PC-9 (cell line): ENCODE data around the gene PRKAA2. TPM values are rescaled to one million over a fixed set of nuclear protein-coding genes. Genes with fewer than 3 reads are reported as not detected.

Experiments used
- BruUV-seq: library from RNA; stranded (reverse); fragments of 400-500 nt; replicated peaks from 2 replicates; lab custom pipeline; 2021; lab: Mats Ljungman, UMichigan
- CTCF ChIA-PET: fragments of 300-600 bp; sonication (Branson Sonifier 250); formaldehyde crosslinking; loops from one replicate; lab custom pipeline; 2022; ENCODE audit warnings: antibody characterized with exemption; lab: Charles Lee
- POLR2A ChIA-PET: fragments of 300-600 bp; sonication (Branson Sonifier 250); formaldehyde crosslinking; loops from one replicate; lab custom pipeline; 2022; ENCODE audit warnings: antibody characterized with exemption; ENCODE audit not compliant: unreplicated experiment; lab: Charles Lee
- DNase-seq, 2 experiments: peaks; one replicate each; pipeline versions ENCODE4 v3.0.0 to v3.0.0-alpha.2; 2015 to 2022; ENCODE audit warnings: mixed read lengths in 1 of 2
- H2AFZ ChIP-seq: fragments of 200-600 bp; sonication (generic); 2 replicates; pipeline ENCODE4 v1.8.1; 2017; ENCODE audit warnings: antibody characterized with exemption
- H3F3A ChIP-seq: fragments of 200-600 bp; sonication (generic); 2 replicates; pipeline ENCODE4 v1.8.1; 2017; ENCODE audit warnings: antibody characterized with exemption, mild to moderate bottlenecking, low read depth; ENCODE audit not compliant: insufficient read depth
- H3K27ac ChIP-seq: fragments of 200-600 bp; sonication (generic); 2 replicates; pipeline ENCODE4 v1.6.1; 2016; ENCODE audit warnings: mixed run types
- H3K27me3 ChIP-seq: fragments of 200-600 bp; sonication (generic); 2 replicates; pipeline ENCODE4 v1.6.1; 2016; ENCODE audit warnings: low read depth, mixed run types; ENCODE audit not compliant: insufficient read depth
- H3K36me3 ChIP-seq: fragments of 200-600 bp; sonication (generic); 2 replicates; pipeline ENCODE4 v1.6.1; 2016; ENCODE audit warnings: low read depth, mixed run types
- H3K4me1 ChIP-seq: fragments of 200-600 bp; sonication (generic); replicated peaks from 2 replicates; pipeline ENCODE4 v1.6.1; 2016; ENCODE audit warnings: mixed run types; ENCODE audit not compliant: insufficient read depth
- H3K4me2 ChIP-seq: fragments of 200-600 bp; sonication (generic); 2 replicates; pipeline ENCODE4 v1.6.1; 2017; ENCODE audit warnings: mixed run types
- H3K4me3 ChIP-seq: fragments of 200-600 bp; sonication (generic); 2 replicates; pipeline ENCODE4 v1.6.1; 2016; ENCODE audit warnings: mixed run types
- H3K79me2 ChIP-seq: fragments of 200-600 bp; sonication (generic); 2 replicates; pipeline ENCODE4 v1.6.1; 2017; ENCODE audit warnings: low read depth, mixed run types
- H3K9me2 ChIP-seq: fragments of 200-600 bp; sonication (generic); 2 replicates; pipeline ENCODE4 v1.8.1; 2017; ENCODE audit warnings: mild to moderate bottlenecking; ENCODE audit not compliant: insufficient read depth
- H3K9me3 ChIP-seq: fragments of 200-600 bp; sonication (generic); 2 replicates; pipeline ENCODE4 v1.8.1; 2016; ENCODE audit warnings: low read depth; ENCODE audit not compliant: insufficient read depth
- H4K20me1 ChIP-seq: fragments of 200-600 bp; sonication (generic); 2 replicates; pipeline ENCODE4 v1.8.1; 2017; ENCODE audit not compliant: insufficient read depth
- EZH2 ChIP-seq: fragments of 200-600 bp; sonication (generic); IDR thresholded peaks from 2 replicates; pipeline ENCODE4 v1.8.0; 2017; ENCODE audit warnings: antibody characterized with exemption, low read depth
- intact Hi-C: fragments of 100-400 bp; cut with micrococcal nuclease; formaldehyde crosslinking; loops from one replicate; pipeline ENCODE4 v1.10.0; 2022; ENCODE audit not compliant: unreplicated experiment
- total RNA-seq: library from RNA; stranded (reverse); gene quantifications from 2 replicates; pipeline ENCODE4 v1.2.3, GENCODE V29; 2021
- TF ChIP-seq, protein P1 (sequence below): fragments of 200-600 bp; sonication (generic); conservative IDR thresholded peaks from 2 replicates; pipeline ENCODE4 v1.6.1; 2017; ENCODE audit warnings: mixed run types, antibody characterized with exemption, mild to moderate bottlenecking, moderate library complexity

PRKAA2 gene
- total RNA-seq, 1 experiment from 2014 or later: 5.0 TPM

DNA sequence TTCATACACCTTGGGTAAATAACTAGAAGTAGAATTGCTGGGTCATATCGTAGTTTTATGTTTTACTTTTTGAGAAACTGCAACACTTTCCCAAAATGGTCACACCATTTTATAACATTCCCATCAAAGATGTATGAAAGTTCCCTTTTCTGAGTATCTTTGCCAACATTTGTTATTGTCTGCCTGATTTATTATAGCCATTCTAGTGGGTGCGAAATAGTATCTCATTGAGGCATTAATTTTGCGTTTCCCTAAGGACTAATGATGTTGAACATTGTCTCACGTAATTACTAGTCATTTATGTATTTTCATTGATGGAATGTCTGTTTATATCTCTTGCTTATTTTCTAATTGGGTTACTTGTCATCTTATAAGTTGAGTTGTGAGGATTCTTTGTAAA is 3.4 kb downstream of the PRKAA2 start:
- no peak for DNase-seq
- intact Hi-C loops: no loop called here

DNA sequence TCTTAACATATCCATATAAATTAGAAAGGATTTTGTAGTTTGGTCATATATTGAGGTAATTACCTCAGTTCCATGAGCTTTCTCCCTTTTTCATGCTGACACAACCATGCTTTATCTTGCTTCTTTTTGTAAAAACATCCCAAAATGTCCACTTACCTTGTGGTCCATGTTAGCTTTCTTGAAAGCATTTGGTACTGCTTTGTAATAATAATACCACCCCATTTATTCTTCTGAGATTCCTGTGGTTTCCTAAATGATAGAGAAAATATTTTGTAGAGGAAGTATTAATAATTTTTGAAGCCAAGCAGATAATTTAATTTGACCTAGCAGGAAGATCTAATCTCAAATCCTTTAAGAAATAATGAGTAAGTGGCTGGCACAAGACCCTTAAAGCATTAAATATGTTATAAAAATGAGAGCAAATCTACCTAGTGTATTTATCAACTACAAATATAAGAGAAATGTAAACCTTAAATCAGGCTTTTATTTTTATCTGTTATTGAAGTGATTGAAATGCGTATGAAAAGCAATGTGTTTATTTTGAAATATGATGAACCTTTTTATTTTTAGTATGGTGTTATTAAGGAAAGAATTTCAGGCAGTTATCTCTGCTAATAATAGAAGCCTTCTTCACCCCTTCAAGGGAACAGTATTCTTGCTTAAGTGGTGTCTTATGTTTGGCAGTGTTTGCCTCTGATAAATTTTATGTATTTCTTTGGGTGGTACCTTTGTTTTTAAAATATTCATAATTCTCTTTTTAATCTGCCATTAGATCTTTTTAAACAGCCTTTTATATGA is 9.2 kb downstream of the PRKAA2 start:
- TF ChIP-seq, protein P1, sequence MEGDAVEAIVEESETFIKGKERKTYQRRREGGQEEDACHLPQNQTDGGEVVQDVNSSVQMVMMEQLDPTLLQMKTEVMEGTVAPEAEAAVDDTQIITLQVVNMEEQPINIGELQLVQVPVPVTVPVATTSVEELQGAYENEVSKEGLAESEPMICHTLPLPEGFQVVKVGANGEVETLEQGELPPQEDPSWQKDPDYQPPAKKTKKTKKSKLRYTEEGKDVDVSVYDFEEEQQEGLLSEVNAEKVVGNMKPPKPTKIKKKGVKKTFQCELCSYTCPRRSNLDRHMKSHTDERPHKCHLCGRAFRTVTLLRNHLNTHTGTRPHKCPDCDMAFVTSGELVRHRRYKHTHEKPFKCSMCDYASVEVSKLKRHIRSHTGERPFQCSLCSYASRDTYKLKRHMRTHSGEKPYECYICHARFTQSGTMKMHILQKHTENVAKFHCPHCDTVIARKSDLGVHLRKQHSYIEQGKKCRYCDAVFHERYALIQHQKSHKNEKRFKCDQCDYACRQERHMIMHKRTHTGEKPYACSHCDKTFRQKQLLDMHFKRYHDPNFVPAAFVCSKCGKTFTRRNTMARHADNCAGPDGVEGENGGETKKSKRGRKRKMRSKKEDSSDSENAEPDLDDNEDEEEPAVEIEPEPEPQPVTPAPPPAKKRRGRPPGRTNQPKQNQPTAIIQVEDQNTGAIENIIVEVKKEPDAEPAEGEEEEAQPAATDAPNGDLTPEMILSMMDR: no peak
- no peak for TF ChIP-seq EZH2
- Histone ChIP-seq H3K4me2 (no peak overlapping the region), H3K9me2 (no peaks in the 10 kb centered on the region), H3K27me3 (no peaks in the 10 kb centered on the region), H3K4me3 (no peak overlapping the region), H2AFZ (no peak overlapping the region), H3K27ac (no peak overlapping the region), H3K79me2 (peaks cover 48% of the 10 kb centered on the region), H3K9me3 (peaks cover 10% of the 10 kb centered on the region), H3K36me3 (0 out of 2 replicates have a peak, but pooled peaks cover 4% of the 10 kb centered on the region), H3F3A (no peaks in the 10 kb centered on the region), H4K20me1 (no peaks in the 10 kb centered on the region), H3K4me1 (no peaks in the 10 kb centered on the region)
- no peak for DNase-seq
- intact Hi-C loops: no loop called here
- CTCF ChIA-PET: no interaction called here
- no TSS peak for BruUV-seq
- POLR2A ChIA-PET: no interaction called here

More for the DNA sequence above, 3.4 kb downstream of the PRKAA2 start:
- CTCF ChIA-PET: no interaction called here
- Histone ChIP-seq H3K36me3 (no peaks in the 10 kb centered on the region), H3K27ac (no peak overlapping the region), H3K9me3 (no peaks in the 10 kb centered on the region), H3K9me2 (no peaks in the 10 kb centered on the region), H3K4me2 (no peak overlapping the region), H3F3A (peaks cover 4% of the 10 kb centered on the region; the same call in 1 of the 2 replicates), H2AFZ (no peak overlapping the region), H3K27me3 (no peaks in the 10 kb centered on the region), H3K79me2 (peaks cover 71% of the 10 kb centered on the region), H3K4me3 (no peak overlapping the region), H4K20me1 (no peaks in the 10 kb centered on the region), H3K4me1 (peaks cover 20% of the 10 kb centered on the region)
- POLR2A ChIA-PET: no interaction called here
- TF ChIP-seq EZH2: no peak
- TF ChIP-seq, protein P1: no peak
- BruUV-seq: no TSS peak

DNA sequence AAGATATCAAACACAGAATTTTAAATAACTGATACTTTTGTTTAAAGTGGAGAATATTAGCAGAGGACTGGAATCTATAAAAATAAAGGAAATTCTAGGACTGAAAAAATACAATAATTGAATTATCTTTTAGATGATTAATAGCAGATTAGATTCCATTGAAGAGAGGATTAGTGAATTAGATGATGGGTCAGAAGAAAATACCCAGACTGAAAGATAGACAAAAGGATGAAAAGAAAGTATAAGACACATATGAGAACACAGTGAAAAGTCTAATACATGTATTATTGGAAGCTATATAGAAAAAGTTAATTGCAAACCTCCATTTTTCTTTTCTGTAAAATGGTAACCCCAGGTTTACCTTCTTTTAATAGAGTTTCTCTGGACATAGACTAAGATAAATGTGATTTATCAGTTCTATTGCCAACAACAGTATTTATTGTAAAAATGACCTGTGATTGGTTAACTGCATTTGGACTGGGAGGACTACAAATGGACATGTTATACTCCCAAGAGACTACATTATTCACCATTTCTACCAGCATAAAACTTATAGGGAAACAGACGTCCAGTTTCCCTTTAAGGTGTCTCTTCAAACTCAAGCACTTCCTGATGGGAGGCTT is 11.0 kb downstream of the PRKAA2 start:
- Histone ChIP-seq H3F3A (no peaks in the 10 kb centered on the region), H3K27me3 (no peaks in the 10 kb centered on the region), H3K9me2 (no peaks in the 10 kb centered on the region), H4K20me1 (no peaks in the 10 kb centered on the region), H3K4me3 (no peak overlapping the region), H3K79me2 (peaks cover 32% of the 10 kb centered on the region), H3K4me1 (no peaks in the 10 kb centered on the region), H3K27ac (no peak overlapping the region), H3K9me3 (peaks cover 10% of the 10 kb centered on the region), H2AFZ (no peak overlapping the region), H3K4me2 (no peak overlapping the region), H3K36me3 (0 out of 2 replicates have a peak, but pooled peaks cover 4% of the 10 kb centered on the region)
- ChIA-PET CTCF (no interaction called here), POLR2A (no interaction called here)
- intact Hi-C loops: no loop called here
- no peak for DNase-seq
- no TSS peak for BruUV-seq
- TF ChIP-seq, protein P1: no peak
- no peak for TF ChIP-seq EZH2
